ENCODE measurements around the gene HOXA11.

Gene HOXA11

DNA sequence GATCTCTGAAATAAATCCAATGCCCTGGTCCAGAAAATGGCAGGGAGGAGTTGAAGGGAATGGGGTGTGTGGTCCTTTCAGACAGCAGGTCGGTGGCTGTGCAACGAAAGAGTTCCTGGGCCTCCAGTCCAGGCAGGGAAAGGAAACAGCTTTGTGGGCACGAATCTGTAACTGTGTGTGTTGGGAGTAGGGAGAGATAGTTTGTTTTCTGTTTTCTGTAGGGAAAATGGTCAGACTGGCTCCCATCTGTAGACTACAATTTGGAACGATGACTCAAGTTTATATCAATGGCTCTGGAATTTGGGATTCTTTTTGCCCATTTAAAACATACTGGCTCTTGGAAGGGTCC lies 17.1 kb downstream of the HOXA11 start:
- no peak for DNase-seq

DNA sequence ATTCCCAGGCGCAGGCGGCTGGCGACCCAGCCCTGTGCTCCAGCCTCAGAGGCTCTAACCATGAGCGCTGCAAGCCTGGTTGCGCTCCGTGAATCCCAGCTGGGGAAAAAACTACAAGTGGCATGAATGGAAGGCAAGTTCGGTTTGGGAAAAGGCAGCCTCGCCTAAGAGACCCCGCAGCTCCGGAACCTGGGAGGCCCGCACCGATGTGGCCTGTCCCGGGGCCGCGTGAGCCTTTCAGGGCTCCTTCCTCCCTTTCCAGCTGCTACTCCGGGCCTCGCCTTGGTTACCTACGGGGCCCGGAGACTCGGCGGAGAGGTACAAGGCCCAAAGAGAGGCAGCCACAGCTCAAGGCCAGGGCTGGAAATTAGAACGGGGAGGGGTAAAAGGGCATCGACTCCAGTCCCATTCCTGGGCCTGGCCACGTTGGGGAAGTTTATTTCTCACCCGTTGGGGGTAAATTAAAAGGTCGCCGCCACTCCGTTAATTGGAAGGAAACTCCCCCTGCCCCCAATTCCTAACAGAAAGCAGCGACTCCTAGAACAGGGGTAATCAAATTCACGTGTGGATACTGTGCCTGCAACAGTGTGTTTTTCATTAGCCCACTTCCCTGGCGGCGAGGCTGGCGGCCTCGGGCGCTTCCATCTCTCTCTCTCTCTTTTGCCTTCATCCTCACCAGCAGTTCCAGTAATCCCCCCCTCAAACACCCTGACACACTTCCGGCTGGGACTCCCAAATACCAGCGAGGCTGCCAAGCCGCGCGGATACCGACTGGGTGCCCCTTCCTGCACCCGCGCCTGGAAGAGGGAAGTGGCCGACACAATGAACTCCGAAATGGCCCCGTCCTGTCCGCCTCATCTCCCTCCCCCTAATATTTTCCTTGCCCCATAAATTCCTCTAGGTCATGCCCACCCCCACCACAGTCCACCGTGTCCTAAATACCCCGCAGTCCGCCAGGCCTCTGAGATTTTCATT lies 18.2 kb downstream of the HOXA11 start:
- no peak for DNase-seq

DNA sequence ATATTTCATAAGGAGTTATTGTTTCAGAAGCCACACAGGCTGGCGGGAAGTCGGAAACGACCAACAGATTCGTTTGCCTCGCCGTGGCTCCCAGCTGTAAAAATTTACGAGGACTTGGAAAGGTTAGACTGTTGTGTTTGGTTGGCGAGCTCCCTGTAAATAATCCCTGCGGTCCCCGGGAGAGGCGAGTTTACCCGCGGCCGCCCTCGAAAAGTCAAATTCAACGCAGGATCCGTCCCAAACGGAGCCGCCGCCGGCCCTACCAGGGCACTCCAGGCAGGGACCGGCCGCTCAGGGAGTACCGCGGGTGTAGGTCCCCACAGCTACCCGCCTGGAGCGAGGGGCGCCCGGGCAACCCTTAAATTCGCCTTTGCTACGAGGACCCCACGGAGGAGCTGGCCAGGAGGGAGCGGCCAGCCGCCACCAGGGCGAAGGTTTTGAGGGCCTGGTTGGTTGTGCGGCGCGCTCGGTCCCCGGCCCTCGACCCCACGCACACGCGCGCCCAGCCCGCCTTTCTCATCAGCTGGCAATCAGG lies 19.0 kb downstream of the HOXA11 start:
- DNase-seq: no peak

DNA sequence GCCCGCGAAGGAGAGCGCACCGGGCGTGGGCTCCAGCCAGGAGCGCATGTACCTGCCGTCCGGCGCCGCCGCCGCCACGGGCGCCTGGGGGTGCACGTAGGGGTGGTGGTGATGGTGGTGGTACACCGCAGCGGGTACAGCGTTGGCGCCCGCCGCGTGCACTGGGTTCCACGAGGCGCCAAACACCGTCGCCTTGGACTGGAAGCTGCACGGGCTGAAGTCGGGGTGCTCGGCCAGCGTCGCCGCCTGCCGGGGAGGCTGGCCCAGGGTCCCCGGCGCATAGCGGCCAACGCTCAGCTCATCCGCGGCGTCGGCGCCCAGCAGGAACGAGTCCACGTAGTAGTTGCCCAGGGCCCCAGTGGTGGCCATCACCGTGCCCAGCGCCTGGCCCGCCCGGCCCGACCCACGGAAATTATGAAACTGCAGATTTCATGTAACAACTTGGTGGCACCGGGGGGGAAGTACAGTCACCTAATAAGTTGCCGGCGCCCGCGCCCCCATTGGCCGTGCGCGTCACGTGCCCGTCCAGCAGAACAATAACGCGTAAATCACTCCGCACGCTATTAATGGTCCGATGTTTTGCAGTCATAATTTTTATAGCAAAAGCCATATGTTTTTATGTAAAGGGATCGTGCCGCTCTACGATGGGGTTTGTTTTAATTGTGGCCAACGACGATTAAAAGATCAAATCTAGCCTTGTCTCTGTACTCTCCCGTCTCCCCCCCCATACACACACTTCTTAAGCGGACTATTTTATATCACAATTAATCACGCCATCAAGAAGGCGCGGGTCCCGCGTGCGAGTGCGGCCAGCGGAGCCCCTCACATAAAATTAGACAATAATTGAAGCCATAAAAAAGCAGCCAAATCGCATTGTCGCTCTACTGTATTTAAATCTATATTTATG lies 19.7 kb downstream of the HOXA11 start, which contains the start of gene HOXA9:
Gene HOXA9, minus strand, starts transcription at position 449 of the 907 bp plus-strand sequence. Its CDS starts 80 bp downstream, at position 369.
- no peak for DNase-seq

DNA sequence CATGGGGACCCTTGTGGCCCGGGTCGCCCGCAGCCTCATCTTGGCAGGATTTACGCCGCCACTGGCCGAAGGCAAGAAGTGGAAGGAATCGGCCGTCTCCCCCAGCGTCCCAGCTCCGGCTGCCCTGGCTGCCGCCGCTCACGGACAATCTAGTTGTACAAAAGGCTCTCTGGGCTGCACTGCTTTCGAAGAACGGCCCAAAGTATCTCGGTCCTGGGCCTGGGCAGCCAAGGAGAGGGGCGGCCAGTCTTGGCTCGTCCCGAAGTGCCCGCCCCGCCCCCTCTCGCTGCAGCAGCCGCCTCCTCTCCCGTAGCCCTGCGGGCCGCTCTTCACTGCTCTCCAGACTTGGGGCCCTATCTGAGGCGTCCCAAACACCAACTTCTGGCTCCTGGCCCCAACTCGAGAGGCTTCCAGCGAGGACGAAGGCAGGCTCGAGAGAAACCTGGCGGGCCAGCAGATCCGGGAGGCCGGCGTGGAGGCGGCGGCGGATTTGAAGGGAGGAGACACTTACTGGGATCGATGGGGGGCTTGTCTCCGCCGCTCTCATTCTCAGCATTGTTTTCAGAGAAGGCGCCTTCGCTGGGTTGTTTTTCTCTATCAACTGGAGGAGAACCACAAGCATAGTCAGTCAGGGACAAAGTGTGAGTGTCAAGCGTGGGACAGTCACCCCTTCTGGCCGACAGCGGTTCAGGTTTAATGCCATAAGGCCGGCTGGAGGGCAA lies 20.5 kb downstream of the HOXA11 start:
- no peak for DNase-seq

DNA sequence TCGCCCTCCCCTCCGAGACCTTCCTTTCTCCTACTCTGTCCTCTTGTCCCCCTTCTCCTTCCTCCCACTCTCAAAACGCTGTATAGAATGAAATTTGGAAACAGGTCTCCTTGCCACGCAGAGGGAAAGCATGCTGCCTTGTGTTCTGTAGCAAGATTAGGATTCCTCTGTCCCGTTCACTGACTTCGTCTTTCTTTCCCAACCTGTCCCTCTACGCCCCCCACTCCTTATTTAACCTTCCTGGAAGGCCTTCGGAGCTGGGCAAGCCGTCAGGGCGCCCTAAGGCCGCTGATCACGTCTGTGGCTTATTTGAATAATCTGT lies 21.0 kb downstream of the HOXA11 start:
- DNase-seq: no peak

DNA sequence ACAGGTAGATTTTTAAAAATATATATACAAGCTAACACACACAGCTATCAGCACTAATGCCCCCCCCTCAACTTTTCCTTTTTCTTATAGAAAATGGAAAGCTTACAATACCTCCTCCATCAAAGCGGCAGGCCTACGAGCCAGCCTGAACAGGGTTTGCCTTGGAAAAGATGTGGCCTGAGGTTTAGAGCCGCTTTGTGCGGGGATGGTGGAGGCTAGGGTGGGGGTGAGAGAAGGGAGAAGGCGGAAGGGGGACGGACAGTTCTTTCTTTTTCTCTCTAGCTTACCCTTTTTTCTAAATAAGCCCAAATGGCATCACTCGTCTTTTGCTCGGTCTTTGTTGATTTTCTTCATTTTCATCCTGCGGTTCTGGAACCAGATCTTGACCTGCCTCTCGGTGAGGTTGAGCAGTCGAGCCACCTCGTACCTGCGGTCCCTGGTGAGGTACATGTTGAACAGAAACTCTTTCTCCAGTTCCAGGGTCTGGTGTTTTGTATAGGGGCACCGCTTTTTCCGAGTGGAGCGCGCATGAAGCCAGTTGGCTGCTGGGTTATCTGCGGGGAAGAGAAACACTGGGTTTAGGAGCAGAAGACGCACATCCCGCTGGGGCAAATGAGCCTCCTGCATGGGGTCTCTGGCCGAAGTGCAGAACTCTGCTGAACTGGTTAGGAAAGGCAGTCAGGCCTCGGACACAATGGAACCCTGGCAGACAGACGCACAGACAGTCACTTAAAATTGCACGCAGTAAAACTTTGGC lies 21.6 kb downstream of the HOXA11 start:
- no peak for DNase-seq

DNA sequence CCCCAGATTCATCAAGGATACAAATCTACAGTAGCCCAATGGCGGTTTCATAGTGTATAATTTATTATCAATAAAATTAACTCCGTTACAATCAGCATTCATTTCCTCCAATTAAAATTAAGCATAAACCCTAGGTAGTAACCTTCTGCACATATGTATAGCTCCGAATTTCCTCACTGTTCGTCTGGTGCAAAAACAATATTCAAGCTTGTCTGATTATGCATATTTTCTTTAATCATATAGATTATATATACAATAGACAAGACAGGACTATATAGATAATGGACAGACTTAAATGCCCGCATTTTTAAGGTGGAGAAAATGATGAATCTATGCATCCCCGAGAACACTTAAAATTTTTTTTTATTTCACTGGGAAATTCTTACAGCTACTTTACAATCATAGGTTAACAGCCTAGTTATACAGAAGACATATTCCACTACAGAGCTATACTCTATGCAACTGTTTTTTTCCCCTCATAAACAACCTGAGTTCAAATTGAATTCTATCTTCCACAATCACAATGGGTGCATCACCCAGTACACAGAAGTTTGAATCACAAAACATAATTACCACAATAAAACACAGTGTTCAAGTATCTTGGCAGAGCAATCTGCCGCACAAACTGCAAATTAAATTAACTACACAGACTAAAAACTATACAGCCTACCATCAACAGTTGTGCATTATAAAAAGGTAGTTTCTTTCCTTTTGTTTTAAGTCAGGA lies 22.3 kb downstream of the HOXA11 start:
- DNase-seq: no peak

DNA sequence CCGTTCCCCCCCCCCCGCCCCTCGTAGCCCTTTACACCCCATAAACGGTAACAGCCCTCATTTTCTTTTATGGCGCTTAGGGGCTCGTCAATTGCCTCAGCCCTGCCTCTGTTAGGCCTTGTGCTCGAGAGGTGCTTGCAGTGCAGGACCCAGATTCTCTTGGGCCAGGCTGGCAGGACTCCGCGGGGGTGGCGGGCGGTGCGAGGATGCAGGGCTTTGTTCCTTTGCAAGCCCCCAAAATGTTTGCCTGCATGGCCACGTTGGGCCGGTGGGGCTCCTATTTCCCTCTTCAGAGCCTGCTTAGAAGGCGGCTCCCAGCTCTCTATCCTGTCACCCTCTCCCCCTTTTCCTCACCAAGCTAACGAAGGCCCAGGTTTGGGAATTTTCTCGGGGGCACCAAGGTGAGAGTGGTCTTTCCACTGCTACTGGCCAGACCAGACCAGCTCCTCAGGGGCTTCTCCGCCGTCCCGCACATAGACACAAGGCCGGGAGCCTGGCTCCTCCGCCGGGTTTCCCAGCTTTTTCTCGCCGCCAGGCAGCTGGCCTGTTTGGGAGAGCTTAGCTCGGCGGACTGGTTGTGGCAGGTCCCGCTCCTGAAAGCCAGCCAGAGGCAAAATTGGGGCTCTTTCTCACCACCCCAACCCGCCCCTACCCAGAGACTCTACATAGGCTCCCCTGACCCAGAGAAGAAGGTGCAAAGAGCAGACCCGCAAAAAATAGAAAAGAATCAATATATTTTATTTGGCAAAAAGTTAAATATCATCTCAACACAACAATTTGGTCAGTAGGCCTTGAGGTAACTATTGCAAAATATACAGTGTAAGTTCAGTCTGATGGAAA lies 23.1 kb downstream of the HOXA11 start:
- no peak for DNase-seq

DNA sequence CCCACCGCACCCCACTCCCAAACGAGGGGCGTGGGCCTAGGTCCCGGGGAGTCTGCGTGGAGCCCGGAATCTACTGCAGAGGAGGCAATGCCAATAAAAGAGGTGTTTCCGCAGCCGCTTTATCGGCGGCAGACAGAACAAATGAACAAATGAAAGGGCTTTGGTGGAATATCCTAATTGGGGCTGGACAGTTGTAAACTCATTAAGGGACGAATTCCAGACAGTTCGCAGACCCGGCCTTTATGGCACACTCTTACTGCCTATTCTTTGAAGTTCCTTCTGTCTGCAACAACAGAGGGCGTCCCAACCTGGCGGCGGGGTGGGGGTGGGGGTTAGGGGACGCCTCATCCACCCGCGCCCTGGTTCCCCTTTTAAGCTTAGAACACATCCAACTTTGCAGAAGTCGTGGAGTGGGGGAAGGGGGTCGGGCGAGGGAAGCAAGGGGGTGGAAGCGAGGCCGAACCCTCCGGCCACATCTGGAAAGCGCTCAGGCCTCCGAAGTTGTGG lies 23.8 kb downstream of the HOXA11 start:
- no peak for DNase-seq

DNA sequence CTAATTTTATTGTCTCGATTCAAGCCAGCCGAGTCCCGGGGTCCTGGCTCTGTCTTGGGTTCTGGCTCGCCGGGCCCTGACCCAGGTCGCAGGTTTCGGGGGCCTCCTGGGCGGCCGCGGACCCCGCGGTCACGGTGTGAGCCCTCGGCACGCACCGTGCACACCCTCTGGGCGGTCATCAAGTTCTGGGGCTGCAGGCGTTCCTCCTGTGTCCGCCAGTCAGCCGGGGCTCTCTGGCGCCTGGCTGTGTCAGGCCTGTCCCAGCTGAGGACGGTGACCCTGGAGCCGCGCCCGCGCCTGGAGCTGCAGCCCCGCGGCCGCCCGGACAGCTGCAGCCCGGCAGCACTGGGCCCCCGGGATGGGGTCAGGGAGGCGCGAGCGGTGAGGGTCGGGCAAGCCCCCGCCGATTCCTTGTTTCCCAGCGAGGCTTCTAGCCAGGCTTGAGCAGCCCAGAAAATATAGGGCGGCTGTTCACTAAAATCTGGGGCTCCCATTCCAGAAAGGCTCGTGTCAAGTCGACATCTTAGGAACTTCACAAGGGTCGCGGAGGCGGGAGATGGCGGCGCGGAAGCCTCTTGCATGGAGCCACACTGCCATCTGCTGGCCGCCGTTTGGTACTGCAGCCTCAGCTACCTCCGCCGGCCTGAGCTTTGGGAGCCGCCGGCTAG lies 24.4 kb downstream of the HOXA11 start:
- DNase-seq: peak; percentile 48

DNA sequence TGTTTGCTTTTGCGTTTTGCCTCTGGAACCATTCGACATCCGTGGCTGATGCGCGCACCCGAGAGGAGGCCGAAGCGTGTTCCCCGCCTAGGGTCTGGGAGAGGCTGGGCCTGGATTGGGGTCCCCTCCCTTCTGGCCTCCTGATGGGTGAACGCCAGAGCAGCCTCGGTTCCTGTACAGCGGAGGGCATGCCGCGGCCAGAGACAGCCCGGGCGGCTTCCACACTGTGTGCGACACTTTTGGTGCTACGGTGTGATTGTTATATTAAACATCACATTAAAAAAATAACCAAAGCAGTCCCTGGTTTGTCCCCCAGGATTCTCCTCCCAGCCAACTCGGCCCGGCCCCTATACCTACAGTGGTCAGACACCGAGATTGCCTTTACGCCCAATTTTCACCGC lies 24.9 kb downstream of the HOXA11 start:
- DNase-seq: no peak

DNA sequence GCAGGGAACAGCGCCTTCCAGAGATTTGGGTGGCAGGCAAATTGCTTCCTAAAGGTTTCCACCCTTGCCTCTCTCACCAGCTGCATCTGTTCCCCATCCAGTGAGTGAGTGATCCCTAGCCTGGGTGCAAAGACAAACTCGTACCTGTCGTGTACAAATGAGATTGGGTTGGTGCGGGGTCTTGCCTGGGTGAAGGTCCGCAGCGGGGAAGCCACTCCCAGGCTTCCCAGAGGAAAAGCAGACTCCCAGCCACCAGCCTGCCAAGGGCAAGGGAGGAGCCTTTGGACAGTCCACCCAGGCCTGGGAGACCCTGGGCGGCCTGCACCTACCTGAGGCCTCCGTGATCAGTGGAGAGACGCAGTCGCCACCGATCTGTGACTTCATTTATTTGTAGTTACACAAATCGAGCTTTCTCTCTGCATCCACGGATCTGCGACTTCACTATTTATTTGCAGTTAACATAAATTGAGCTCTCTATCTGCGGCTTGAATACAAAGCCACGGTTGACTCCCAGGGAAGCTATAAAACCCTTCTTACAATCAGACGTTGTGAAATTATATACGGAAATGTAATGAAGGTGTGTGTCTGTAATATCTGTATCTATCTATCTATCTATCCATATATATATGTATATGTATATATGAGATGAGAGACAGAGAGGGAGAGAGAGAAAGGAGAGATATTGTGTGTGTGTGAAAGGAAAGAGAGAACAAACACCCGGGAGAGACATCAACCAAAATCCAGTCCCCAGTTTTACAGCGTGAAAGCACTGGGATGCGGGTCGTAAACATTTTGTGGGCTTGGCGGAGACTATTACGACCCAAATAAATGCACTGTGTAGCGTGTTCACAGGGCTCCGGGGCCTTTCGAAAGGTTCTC lies 25.5 kb downstream of the HOXA11 start:
- DNase-seq: no peak

DNA sequence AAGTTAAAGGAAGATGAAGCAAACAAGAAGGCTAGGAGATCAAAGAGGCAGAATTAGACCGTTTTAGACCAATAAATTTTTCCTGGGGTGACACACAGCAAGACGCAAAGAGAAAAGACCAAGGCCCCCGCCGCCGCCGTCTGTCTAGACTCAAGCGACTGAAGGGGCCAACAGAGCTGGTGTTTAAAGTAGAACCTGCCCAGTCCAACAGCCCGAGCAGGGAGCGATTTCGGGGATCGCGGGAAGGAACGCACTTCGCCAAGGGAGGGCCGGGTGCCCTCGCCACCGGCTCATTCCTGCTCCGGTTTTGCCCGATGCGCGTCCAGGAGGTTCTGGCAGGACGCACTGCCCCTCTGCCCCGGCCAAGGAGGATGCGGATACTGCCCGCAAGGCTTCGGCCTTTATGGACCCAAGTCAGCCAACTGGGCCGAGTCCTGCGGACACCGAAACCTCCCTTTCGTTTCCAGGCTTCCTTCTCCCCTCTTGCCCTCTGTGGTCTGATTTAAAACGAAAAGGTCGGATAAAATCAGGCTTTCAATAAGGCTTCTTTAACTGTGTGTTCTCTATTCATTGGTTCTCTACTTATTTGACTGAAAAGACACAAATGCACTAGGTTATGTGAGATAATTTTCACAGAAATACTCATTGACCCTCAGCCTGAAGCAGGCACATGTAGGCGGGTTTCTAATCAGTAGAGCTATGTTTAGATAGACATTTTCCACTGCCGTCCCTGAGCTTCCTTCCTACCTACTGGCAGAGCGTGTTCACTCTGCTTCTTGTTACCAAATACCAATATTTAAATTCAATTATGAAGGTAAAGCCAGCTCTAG lies 26.4 kb downstream of the HOXA11 start:
- no peak for DNase-seq

DNA sequence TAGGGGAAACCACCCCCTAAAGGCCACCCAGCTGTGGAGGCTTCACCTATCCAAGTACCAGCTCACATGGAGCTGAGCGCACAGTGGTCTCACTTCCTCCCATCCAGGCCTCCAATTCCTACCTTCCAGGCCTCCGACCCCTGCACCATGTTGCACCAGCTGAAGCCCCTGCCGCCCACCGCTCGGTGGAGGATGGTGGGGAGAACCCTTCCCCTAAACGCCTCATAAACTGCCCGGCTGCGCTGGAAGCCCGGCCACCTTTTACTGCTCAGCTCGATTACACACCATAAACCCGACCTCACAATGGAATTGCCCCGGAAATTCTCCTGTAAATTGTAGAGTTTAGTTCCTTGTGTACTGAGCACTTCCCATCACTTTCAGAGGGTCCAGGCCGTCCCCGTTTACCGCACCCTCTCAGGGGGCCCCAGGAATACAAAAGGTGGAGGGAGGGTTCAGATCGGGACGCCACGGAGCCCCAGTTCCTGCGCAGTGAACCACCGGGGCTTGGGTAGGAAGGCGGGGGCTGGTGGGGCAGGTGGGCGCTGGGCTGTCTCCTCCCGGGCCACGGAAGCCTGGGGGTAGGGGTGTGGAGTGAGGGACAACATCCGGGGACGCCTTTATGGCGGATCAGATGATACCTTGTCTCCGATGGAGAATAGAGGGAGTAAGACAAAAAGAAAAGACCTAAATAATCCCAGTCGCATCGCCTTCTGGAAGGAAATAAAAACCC lies 27.2 kb downstream of the HOXA11 start:
- DNase-seq: no peak

DNA sequence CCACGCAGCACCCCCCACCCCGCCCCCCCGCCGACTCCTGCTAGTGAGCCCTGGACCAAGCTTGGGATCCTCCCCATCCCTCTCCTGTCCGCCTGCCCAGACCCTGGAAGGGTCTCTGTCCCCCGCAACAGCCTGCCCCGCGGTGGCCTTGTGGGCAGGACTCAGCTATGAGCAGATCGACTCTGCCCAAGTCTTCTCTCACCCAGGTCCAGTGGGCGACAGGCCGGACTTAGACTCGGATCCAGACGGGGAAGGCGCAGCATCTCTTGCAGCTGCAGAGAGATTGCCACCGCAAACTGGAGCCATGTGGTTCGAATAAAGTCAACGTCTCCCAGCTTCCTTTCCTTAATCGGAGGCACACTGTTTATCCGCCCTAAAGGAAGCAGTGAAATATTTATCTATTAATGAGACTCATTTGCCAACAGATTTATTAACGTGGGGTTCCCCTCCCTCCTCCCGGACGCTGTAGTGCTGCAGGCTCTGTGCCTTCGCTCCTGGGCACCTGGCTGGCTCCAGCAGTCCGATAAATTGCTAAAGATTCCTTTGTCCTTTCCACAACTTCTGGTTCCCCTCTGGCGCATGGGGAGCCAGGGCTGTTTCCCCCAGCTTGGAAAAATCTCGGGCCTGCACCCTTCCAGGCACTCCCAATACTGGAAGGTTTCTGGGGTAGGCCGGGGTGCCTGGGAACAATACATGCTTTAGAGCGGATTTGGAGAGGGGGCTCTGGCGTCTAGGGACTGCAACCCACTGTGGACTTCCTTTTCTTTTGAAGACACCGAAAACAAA lies 27.9 kb downstream of the HOXA11 start:
- DNase-seq: no peak

Measured in amniotic stem cell (primary cell).